Glutamatergic neuron (in vitro differentiated cells): ENCODE data around the gene FOLR2. TPM values are rescaled to one million over a fixed set of nuclear protein-coding genes. Genes with fewer than 3 reads are reported as not detected.

Experiments
- DNase-seq: peaks from one replicate; pipeline ENCODE4 v3.0.0; 2022
- H3K27ac Mint-ChIP-seq: one replicate; pipeline ENCODE4 v1.8.0; 2020; ENCODE audit warnings: mild to moderate bottlenecking, mixed read lengths, inconsistent platforms; ENCODE audit not compliant: unreplicated experiment
- H3K27me3 Mint-ChIP-seq: one replicate; pipeline ENCODE4 v1.8.0; 2020; ENCODE audit warnings: mild to moderate bottlenecking, moderate library complexity, mixed read lengths, inconsistent platforms; ENCODE audit not compliant: unreplicated experiment
- H3K36me3 Mint-ChIP-seq: one replicate; pipeline ENCODE4 v1.8.0; 2020; ENCODE audit warnings: mild to moderate bottlenecking, mixed read lengths, inconsistent platforms; ENCODE audit not compliant: unreplicated experiment
- H3K4me1 Mint-ChIP-seq: one replicate; pipeline ENCODE4 v1.8.0; 2020; ENCODE audit warnings: mild to moderate bottlenecking, low read depth, mixed read lengths, inconsistent platforms; ENCODE audit not compliant: unreplicated experiment
- H3K4me3 Mint-ChIP-seq: one replicate; pipeline ENCODE4 v1.8.0; 2020; ENCODE audit warnings: mild to moderate bottlenecking, mixed read lengths, inconsistent platforms; ENCODE audit not compliant: unreplicated experiment
- H3K9me3 Mint-ChIP-seq: one replicate; pipeline ENCODE4 v1.8.0; 2020; ENCODE audit warnings: mild to moderate bottlenecking, moderate library complexity, mixed read lengths, inconsistent platforms; ENCODE audit not compliant: unreplicated experiment
- CTCF ChIP-seq: fragments of 200-600 bp; sonication (generic); IDR thresholded peaks from one replicate; pipeline ENCODE4 v1.5.0; 2021; ENCODE audit not compliant: partially characterized antibody, unreplicated experiment
- total RNA-seq: library from RNA; stranded (reverse); fragmentation: NEBNext Ultra II Directional; extraction: Animal tissue kit (Norgen Biotek cat#: 25700); gene quantifications from one replicate; pipeline ENCODE4 v1.2.1, GENCODE V29; 2021; ENCODE audit not compliant: unreplicated experiment

Gene FOLR2
- total RNA-seq, 1 donor from 2014 or later: not detected

- no peaks in the 10 kb centered on the region for H3K36me3 Mint-ChIP-seq
- no peak overlapping the region for H3K27ac Mint-ChIP-seq
- H3K27me3 Mint-ChIP-seq: peaks cover 14% of the 10 kb centered on the region
- peaks cover 4% of the 10 kb centered on the region for H3K9me3 Mint-ChIP-seq
- no peak for DNase-seq
- TF ChIP-seq CTCF: no peak
- no peak overlapping the region for H3K4me3 Mint-ChIP-seq
- H3K4me1 Mint-ChIP-seq: peaks cover 4% of the 10 kb centered on the region
These were observed 31.0 kb downstream of the FOLR2 start for GRCh38 chr11:72247584-72247983.

DNA sequence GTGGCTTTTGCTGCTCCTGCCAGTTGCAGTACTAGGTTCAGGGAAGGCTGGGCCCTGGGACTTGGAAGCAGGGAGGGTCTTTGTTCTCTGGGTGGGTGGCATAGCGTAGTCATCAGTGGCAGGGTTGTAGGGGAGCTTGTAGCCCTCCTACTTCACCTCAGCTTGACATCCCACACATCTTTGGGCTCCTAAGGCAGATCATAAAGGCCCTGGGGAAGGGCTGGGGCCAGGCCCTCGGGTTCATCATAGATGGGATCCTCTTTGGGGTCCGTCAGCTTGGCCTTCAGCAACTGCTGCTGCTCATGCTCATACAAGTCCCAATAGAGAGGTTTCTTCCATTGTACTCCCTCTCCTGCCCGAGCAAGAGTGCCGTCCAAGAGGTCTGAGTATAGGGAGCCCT, 33.4 kb downstream of the FOLR2 start:
- TF ChIP-seq CTCF: no peak
- Mint-ChIP-seq H3K27me3 (peaks cover 3% of the 10 kb centered on the region), H3K9me3 (peaks cover under 1% of the 10 kb centered on the region)

DNA sequence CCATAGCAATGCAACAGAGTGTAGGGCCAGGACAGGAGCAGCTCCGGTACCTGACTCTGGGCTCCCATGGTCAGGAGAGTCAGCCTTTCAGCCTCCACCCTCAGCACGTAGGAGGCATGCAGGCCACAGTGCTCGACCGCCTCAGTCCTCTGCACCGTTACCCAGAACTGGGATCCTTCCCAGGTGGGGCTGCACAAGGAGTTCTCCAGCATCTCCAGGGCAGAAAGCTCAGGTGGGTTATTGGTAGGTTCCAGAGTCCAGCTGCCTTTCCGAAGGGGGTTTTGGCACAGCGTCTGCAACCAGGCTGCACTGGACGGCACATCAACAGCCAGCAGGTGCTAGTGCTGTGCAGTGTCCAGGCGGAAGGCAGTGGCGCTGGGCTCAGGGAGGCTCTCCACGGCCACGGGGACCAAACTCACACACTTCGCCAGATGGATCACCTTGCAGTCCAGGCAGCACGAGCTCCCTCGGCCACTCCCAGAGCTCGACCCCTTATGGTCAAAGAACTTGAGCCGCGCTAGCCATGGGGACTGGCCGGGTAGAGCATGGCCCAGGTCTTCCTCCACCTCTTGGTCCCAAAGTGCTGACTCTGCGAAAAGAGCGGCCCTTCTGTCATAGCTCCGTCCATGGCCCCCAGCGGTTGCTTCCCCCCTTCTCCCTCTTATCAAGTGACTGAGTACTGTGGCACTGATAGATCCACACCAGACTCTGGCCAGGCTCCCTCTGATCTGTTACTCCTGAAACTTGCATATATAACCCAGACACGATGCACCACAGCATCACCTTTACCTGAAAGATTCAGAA, 34.3 kb downstream of the FOLR2 start:
- no peak for TF ChIP-seq CTCF
- Mint-ChIP-seq H3K27me3 (peaks cover 7% of the 10 kb centered on the region), H3K36me3 (peaks cover 4% of the 10 kb centered on the region), H3K4me3 (no peak overlapping the region), H3K4me1 (no peaks in the 10 kb centered on the region), H3K9me3 (peaks cover 4% of the 10 kb centered on the region), H3K27ac (no peak overlapping the region)
- no peak for DNase-seq

More for the DNA sequence above, 33.4 kb downstream of the FOLR2 start:
- no peak overlapping the region for H3K4me3 Mint-ChIP-seq
- no peak for DNase-seq
- no peak overlapping the region for H3K27ac Mint-ChIP-seq
- H3K4me1 Mint-ChIP-seq: no peaks in the 10 kb centered on the region
- no peaks in the 10 kb centered on the region for H3K36me3 Mint-ChIP-seq

DNA sequence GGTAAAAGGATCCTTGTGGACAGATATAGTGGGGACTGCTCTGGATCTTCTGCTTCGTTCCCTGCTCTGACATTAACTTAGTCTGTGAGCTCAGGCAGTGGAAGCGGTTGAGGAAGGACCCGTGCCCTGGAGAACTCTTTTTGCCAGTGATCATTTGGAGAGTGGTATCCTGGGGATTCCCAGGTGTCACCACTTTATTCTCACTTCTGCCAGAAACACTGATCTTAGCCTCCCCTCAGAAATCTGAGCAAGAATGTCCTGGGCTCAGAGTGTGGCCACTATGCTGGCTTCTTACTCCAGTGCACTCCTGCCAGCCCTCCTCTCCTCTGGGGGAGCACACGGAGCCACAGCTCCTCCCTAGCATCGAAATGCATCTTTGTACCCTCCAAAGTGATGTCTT, 35.0 kb downstream of the FOLR2 start:
- no peak overlapping the region for H3K4me3 Mint-ChIP-seq
- peaks cover 4% of the 10 kb centered on the region for H3K36me3 Mint-ChIP-seq
- peaks cover 4% of the 10 kb centered on the region for H3K9me3 Mint-ChIP-seq
- no peak for DNase-seq
- H3K27me3 Mint-ChIP-seq: peaks cover 7% of the 10 kb centered on the region
- H3K27ac Mint-ChIP-seq: no peak overlapping the region
- H3K4me1 Mint-ChIP-seq: no peaks in the 10 kb centered on the region
- no peak for TF ChIP-seq CTCF

- Mint-ChIP-seq H3K27ac (no peak overlapping the region), H3K4me3 (no peak overlapping the region), H3K9me3 (peaks cover 4% of the 10 kb centered on the region), H3K4me1 (no peaks in the 10 kb centered on the region), H3K36me3 (peaks cover 4% of the 10 kb centered on the region), H3K27me3 (peaks cover 7% of the 10 kb centered on the region)
- no peak for TF ChIP-seq CTCF
- no peak for DNase-seq
These were observed 36.8 kb downstream of the FOLR2 start for GRCh38 chr11:72253392-72253791.
